Progenitor cell of endocrine pancreas (in vitro differentiated cells): ENCODE results near the gene CFAP298. TPM values are rescaled to one million over a fixed set of nuclear protein-coding genes. Genes with fewer than 3 reads are reported as not detected.
"Not testable (repeated sequence)": the region's sequence is repeated elsewhere in the genome, so short reads cannot be mapped to it uniquely, and the experiment has no call there.

ENCODE experiments used
- DNase-seq: peaks from one replicate; pipeline ENCODE4 v3.0.0; 2021; ENCODE audit warnings: low spot score; ENCODE audit not compliant: unreplicated experiment
- H3K27ac Mint-ChIP-seq: 2 replicates; pipeline ENCODE4 v1.8.0; 2021; ENCODE audit warnings: mild to moderate bottlenecking, moderate library complexity, mixed read lengths
- H3K27me3 Mint-ChIP-seq: 2 replicates; pipeline ENCODE4 v1.8.0; 2021; ENCODE audit warnings: mixed read lengths
- H3K36me3 Mint-ChIP-seq: 2 replicates; pipeline ENCODE4 v1.8.0; 2022; ENCODE audit warnings: mixed read lengths; ENCODE audit not compliant: insufficient read depth
- H3K4me1 Mint-ChIP-seq: 2 replicates; pipeline ENCODE4 v1.8.0; 2021; ENCODE audit warnings: low read depth, mixed read lengths
- H3K4me3 Mint-ChIP-seq: 2 replicates; pipeline ENCODE4 v1.8.0; 2021; ENCODE audit warnings: low read depth, mild to moderate bottlenecking, moderate library complexity, mixed read lengths
- H3K9me3 Mint-ChIP-seq: 2 replicates; pipeline ENCODE4 v1.8.0; 2021; ENCODE audit warnings: low read depth, mixed read lengths
- CTCF ChIP-seq: fragments of 200-600 bp; sonication (generic); IDR thresholded peaks from one replicate; pipeline ENCODE4 v1.5.0; 2021; ENCODE audit warnings: antibody characterized with exemption, mild to moderate bottlenecking; ENCODE audit not compliant: unreplicated experiment
- total RNA-seq: library from RNA; stranded (reverse); gene quantifications from 2 replicates; pipeline ENCODE4 v1.2.1, GENCODE V29; 2021

The CFAP298 gene
- total RNA-seq, 1 donor from 2014 or later = 52.4 TPM

- DNase-seq = no peak
- H3K4me3 Mint-ChIP-seq = peak overlapping the region; percentile 69
- H3K27me3 Mint-ChIP-seq = peaks cover 7% of the 10 kb centered on the region
- peaks cover 3% of the 10 kb centered on the region for H3K36me3 Mint-ChIP-seq
- TF ChIP-seq CTCF = no peak
- peaks cover 3% of the 10 kb centered on the region for H3K4me1 Mint-ChIP-seq
- H3K27ac Mint-ChIP-seq = no peak overlapping the region
- no peaks in the 10 kb centered on the region for H3K9me3 Mint-ChIP-seq
Observed at GRCh38 chr21:32645261-32646182, 33.3 kb upstream of the CFAP298 start.

GRCh38 chr21:32641710-32642698 lies 29.8 kb upstream of the CFAP298 start:
- Mint-ChIP-seq H3K27me3 (peaks cover 7% of the 10 kb centered on the region), H3K4me1 (peaks cover 3% of the 10 kb centered on the region), H3K27ac (no peak overlapping the region), H3K9me3 (no peaks in the 10 kb centered on the region), H3K4me3 (no peak overlapping the region), H3K36me3 (peaks cover 5% of the 10 kb centered on the region)
- no peak for DNase-seq
- TF ChIP-seq CTCF = no peak

- H3K36me3 Mint-ChIP-seq = peaks cover 2% of the 10 kb centered on the region
- peaks cover 2% of the 10 kb centered on the region for H3K9me3 Mint-ChIP-seq
- no peak for DNase-seq
- H3K27me3 Mint-ChIP-seq = peaks cover 1% of the 10 kb centered on the region
- no peaks in the 10 kb centered on the region for H3K4me1 Mint-ChIP-seq
- no peak for TF ChIP-seq CTCF
- H3K4me3 Mint-ChIP-seq = no peak overlapping the region
- no peak overlapping the region for H3K27ac Mint-ChIP-seq
Observed at GRCh38 chr21:32626621-32627196, 14.5 kb upstream of the CFAP298 start.

- DNase-seq, H3K36me3 Mint-ChIP-seq, H3K4me3 Mint-ChIP-seq, H3K9me3 Mint-ChIP-seq, H3K27ac Mint-ChIP-seq, H3K4me1 Mint-ChIP-seq: not testable (repeated sequence)
- peaks cover 45% of the 10 kb centered on the region for H3K27me3 Mint-ChIP-seq
Observed at GRCh38 chr21:32618218-32618617, 6.0 kb upstream of the CFAP298 start.

DNA sequence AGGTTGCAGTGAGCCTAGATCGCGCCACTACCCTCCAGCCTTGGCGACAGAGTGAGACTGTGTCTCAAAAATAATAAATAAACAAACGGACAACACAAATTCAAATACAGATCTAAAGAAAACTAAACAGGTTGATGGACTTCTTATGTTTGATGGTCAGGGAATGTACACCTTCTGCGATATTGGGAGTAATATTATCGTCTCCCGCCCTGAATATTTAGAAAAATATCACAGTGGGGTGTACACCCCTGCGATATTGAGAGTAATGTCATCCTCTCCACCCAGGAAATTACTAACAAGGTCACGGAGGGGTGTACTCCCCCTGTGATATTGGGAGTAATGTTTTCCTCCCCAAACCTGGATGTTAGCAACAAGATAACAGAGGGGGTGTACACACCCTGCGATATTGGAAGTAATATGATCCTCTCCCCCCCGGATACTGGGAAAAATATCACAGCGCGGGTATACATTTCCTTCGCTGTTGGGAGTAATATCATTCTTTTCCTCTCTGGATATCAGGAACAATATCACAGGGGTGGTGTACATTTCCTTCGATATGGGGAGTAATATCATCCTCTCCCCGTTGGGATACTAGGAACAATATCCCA lies 1.4 kb upstream of the CFAP298 start:
- peaks cover 7% of the 10 kb centered on the region for H3K36me3 Mint-ChIP-seq
- H3K27ac Mint-ChIP-seq = no peak overlapping the region
- peak overlapping the region; percentile 94 for H3K4me3 Mint-ChIP-seq
- peaks cover 2% of the 10 kb centered on the region for H3K4me1 Mint-ChIP-seq
- H3K27me3 Mint-ChIP-seq = peaks cover 16% of the 10 kb centered on the region
- H3K9me3 Mint-ChIP-seq = no peaks in the 10 kb centered on the region
- no peak for DNase-seq
- no peak for TF ChIP-seq CTCF
